ENCODE results near the gene WDR93. TPM values are rescaled to one million over a fixed set of nuclear protein-coding genes. Genes with fewer than 3 reads are reported as not detected.

WDR93 gene
- total RNA-seq, 1 donor from 2014 or later, result not detected

GRCh38 chr15:89790661-89791060, 100.0 kb downstream of the WDR93 start:
- Histone ChIP-seq H3K27me3 (no peaks in the 10 kb centered on the region), H3K27ac (no peak overlapping the region), H3K4me3 (no peak overlapping the region), H3K9me3 (no peaks in the 10 kb centered on the region), H3K4me1 (no peaks in the 10 kb centered on the region), H3K36me3 (peaks cover 0 to 17% of the 10 kb centered on the region in 2 donors)
- no peak for DNase-seq (ENCODE audit: extremely low spot score in 2 of 2)
- intact Hi-C loops (cut with DNase I), result no loop called here
- no peak for TF ChIP-seq POLR2A (IDR thresholded peaks at IDR 0.05)
- no peak for TF ChIP-seq CTCF (IDR thresholded peaks at IDR 0.05)
- TF ChIP-seq POLR2AphosphoS5 (IDR thresholded peaks at IDR 0.05; ENCODE audit: insufficient read depth in 1 of 2, low read depth in 1 of 2), result no peak

- Histone ChIP-seq H3K4me1 (no peaks in the 10 kb centered on the region), H3K9me3 (no peaks in the 10 kb centered on the region), H3K27me3 (no peaks in the 10 kb centered on the region), H3K36me3 (peaks cover 0 to 23% of the 10 kb centered on the region in 2 donors), H3K27ac (no peak overlapping the region), H3K4me3 (no peak overlapping the region)
- TF ChIP-seq POLR2AphosphoS5 (IDR thresholded peaks at IDR 0.05; ENCODE audit: insufficient read depth in 1 of 2, low read depth in 1 of 2), result no peak
- TF ChIP-seq CTCF (IDR thresholded peaks at IDR 0.05), result no peak
- TF ChIP-seq POLR2A (IDR thresholded peaks at IDR 0.05), result no peak
- DNase-seq (ENCODE audit: extremely low spot score in 2 of 2), result no peak
- intact Hi-C loops (cut with DNase I), result no loop called here
Measured at GRCh38 chr15:89792106-89792805, 101.6 kb downstream of the WDR93 start.

Small RNA genes lying within 50 kb of the gene (small RNA-seq; reads per million reads assigned to genes)
- not detected for gene RNU6-132P

Other genes starting within 250 kb of the WDR93 start
- 1,938 TPM for gene RHCG, start 194.2 kb upstream of the WDR93 start, total RNA-seq
- gene TICRR, start 115.3 kb upstream of the WDR93 start, total RNA-seq, result 5.2 TPM
- gene KIF7, start 35.3 kb upstream of the WDR93 start, total RNA-seq, result 7.9 TPM
- 53.3 TPM for gene PLIN1, start 11.4 kb upstream of the WDR93 start, total RNA-seq
- 4.7 TPM for gene PEX11A, start 57 bp upstream of the WDR93 start, total RNA-seq
- gene MESP1, start 60.4 kb downstream of the WDR93 start, total RNA-seq, result 2.7 TPM
- not detected for gene MESP2, start 85.5 kb downstream of the WDR93 start, total RNA-seq
- 55.0 TPM for gene ANPEP, start 124.0 kb downstream of the WDR93 start, total RNA-seq
- gene AP3S2, start 203.2 kb downstream of the WDR93 start, total RNA-seq, result 39.5 TPM
- gene ARPIN, start 222.1 kb downstream of the WDR93 start, total RNA-seq, result 20.1 TPM

Measured in vagina (tissue), 2 donors.